Stimulated activated CD4-positive, alpha-beta T cell treated with anti-CD3 and anti-CD28 coated beads, Interleukin-15, amount 100 ng/mL, for 24 hours (primary cell): ENCODE measurements around the gene SLC38A2.
A peak's percentile ranks its signal among the peaks of the same experiment; 100 is the strongest.

ENCODE experiments used
- DNase-seq: peaks from one replicate; pipeline ENCODE4 v3.0.0-alpha.2; 2020

SLC38A2 gene

DNA sequence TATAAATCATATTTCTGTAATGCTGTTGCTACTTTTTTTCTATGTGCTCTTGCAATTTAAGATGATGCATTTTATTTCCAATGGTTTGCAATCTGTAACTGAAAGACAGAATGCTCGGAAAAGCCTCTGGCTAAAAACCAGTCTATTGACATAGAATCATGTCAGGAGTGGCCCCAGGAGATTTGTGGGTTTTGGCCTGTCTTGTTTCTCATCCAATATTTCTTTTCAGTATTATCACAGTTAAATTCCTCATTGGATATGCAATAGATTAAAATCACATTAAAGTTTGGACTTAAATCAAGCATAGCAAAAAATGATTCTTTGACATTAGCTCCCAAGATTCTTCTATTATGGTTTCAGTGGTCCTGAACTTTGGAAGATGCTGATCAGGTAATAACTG lies 19.1 kb upstream of the SLC38A2 start:
- no peak for DNase-seq

DNA sequence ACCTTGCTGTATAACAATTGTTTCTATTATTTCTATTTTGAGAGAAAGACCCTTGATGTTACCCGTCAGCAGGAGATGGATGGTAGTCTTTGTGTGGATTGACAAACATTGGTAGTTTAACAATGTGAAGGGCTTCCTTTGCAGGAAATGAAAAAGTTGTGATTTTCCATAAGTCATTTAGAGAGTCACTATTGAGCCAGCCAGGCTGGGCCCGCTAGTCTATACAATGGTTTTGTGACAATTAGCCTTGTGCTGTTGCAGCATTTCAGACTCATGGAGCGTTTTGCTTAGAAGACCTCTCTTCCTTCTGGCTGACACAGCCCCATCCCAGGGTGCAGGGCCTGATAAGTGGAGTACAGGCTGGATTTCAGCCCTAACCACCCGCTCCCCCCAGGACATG lies 18.3 kb upstream of the SLC38A2 start:
- peak; percentile 10 for DNase-seq

DNA sequence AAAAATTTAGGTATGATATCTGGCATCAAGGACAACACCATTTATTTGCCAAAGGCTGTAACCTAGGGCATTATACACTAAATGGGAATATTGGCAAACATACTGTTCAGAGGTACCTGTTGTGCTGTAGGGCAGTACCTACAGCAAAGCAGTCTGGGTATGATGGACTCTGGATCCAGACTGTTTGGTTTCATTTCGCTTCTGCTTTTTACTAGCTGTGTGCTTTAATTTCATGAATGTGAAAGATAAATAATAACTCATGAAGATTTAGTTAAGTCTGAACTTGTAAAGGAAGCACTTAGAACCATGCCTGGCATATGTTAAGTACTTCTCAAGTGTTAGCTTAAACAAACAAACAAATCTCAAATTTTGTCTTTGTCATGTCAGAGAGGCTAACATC lies 17.7 kb upstream of the SLC38A2 start:
- no peak for DNase-seq

DNA sequence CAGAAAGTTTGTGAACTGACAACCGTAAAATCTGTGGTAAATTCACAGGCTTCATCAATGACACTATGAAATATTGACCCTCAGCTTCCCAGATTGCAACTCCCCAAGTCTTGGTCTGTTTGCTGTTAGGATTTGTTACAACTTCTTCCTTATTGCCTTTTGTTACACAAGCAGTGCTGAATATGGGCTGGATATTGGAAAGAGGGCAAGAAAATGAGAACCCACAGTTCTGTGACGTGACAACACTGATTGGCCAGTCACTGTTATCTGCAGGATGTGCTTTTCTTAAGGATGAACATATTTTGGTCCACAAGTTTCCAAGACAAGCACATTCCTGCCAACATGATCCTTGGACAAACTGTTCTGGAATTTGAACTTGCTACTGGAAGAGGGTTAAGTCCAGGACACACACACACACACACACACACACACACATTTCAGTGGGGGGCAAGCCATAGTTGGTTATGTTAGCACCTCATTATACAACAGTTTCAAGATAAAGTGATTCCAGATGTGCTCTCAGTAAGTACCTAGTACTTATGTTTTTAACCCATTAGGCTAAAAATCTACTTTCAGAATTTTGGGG lies 16.6 kb upstream of the SLC38A2 start:
- DNase-seq = no peak

DNA sequence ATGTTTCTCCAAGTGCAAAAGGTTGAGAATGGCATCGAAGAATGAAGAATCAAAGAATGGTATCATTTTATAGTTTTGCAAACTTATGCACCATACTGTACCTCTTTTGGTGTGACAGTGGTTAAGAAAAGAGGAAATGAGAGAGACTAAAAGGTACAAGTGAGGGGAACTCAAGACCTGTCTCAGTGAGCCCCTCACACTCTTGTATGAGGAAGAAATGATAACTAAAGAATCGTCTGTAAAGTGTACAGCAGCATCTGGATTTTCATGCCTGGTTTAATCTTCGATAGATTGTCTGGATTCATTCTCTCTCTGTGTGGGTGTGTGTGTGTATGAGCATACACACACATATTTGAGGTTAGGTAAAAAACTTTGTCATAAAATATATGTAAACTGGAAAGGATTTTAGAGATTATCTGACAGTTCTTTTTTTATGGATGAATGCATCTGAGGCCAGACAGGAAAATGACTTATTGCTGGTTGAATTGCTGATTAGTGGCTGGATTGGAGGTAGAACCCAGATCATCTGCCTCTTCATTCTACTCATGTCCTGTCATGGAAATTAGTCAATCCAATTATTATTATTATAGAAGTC lies 16.0 kb upstream of the SLC38A2 start:
- DNase-seq = no peak

DNA sequence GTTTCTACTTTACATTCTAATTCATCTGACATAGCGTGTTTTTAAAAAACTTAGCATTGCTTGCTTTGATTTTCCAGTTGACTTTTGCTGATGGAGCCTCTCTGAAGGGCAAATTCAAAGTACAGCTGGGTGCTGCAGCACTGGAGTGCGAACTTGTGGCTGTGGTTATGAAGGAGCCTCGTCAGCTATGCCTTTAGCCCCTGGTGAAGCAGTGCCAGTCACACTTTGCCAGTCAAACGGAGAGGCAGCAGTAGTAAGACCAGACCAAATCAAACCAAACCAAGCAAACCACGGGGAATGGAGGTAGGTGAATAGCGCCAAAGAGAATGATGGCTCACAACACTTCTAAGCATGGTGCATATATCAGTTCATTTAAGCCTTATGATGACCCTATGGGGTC lies 15.1 kb upstream of the SLC38A2 start:
- peak; percentile 35 for DNase-seq

DNA sequence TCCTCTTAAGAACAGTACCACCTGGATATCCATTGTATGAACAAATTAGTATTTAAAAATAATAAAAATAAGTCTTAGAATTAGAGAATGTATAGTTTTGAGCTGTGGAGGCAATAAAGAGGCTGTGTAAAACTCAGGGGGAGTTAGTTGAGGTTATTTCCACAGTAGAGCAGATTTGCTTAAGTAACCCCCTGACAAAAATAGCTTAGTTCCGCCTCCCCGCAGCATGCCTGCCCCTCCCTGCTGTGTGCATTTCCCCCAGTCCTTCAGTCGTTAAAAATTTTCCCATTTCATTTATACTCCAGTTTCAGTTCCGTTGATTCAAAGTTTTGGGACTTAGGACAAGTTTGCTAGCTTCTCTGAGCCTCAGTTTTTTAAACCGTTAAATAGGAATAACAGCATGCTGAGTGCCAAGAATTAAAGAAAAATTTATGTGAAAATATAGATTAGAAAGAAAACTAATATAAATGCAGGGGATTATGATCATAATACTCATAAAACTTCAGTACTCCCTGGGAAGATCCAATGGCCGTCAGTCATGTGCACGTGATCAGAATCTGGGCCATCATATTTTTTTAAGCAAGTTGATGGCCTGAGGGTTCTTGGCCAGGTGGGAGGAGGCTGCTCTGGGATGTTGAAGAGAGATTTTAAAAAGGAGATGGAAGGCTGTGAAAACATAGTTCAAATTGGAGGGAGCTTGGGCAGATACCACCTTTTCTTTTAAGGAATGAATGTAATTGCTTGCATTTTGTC lies 14.5 kb upstream of the SLC38A2 start:
- no peak for DNase-seq

DNA sequence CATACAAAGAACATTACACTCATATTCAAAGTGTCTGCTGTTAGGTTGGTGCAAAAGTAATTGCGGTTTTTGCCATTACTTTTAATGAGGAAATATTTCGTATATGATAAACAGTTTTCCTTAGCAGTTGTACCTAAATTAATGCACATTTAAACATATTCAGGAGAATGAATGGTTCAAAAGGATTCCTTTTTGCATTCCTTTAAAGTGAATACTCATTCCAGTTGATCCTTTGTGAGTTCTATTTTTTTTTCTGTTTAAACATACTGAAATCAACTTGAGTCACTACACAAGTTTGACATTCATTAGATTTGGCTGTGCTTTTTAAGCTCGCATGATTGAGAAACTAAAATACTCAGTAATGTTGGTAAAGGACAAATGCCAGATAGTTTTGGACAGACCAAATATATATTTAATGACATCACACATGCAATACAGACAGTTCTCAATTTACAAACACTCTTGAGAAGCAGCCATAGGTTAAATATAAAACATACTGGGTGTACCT lies 13.8 kb upstream of the SLC38A2 start:
- no peak for DNase-seq

DNA sequence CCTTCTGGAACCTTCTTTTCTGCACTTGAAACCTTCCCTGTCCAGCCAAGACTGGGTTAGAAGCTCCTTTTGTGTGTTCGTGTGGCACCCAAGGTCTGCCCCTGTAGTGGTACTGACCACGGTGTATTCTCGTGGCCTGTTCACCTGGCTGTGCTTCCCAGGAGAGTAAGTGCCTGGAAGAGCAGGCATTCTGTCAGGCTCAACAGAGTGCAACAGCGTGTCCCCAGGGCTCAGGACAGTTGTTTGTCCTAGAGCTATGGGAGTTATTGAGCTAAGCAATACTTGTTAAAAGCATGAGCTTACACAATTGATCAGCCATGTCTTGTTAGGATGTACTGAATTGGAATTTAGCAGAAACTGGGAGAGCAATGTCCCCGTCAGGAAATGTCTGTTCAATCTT lies 12.9 kb upstream of the SLC38A2 start:
- no peak for DNase-seq

DNA sequence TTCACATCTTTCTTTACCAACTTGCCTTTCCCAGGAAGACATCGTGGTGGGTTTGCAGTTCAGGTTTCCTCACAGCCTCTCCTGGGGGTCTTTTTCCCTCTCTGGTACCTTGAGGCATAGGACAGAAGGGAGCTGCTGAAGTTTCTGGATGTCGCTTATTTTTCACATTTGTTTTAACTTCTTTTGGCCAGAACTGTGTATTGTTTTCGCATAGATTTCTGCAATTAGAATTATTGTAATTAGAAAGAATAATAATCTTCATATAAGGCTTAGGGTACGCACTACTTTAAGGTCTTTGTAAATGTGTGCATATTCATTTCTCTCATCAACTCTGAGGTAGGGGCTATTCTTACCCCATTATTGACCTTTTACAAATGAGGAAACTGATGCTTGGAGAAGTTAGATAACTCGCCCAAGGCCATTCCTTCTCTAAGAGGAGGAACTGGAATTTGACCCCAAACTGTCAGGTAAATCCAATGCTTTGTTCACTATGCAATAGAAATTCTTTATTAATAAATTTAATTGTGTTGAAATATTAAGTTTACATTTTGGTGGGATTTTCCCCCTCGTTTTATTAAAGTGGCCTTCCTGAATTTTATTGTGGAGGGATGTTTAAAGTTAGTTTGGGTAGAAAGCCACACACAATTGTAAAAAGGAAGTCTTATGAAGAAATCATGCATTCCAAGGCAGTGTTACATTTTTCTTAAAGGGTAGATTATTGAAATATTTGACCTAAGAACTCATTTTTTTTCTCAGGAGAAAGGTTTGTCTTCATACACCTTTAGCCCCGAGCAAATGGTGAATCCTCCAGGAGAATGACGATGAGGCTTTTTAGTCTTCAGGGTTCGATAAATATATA lies 12.1 kb upstream of the SLC38A2 start:
- DNase-seq = no peak

DNA sequence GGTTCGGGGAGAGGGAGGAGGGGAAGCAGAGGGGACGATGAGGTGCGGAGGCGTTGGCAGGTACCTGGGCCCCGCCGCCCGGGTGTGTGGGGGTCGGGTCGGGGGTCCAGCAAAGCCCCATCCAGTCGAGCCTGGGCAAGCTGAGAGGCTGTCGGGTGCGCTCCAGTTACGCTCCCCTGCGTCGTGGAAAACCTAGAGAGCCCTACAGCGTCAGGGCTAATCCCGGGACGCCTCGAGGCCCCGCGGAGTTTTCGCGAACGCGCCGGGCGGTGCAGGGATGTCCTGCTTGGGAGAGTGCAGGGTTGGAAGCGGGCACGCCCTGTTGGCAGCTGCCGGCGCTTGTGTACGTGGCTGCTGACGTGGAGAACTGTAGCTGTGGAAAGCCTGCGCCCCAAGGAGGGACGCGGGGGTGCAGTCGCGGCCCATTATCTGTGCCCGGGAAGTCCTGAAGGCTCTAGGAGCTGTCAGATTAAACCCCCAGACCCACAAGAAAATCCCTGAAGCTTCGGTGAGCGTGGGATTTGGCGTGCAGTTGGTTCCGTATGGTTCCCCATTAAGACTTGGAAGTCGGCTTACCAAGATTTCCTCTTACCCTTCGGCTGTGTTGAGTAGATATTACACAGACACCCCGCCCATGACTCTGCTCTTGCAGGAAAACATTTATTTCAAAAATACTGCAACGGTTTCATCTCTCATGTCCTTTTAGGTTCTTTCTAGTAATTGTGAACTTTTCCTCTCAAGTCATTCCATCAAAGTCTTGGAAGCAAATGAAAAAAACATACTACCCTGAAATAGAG lies 11.3 kb upstream of the SLC38A2 start:
- DNase-seq = peak; percentile 79

DNA sequence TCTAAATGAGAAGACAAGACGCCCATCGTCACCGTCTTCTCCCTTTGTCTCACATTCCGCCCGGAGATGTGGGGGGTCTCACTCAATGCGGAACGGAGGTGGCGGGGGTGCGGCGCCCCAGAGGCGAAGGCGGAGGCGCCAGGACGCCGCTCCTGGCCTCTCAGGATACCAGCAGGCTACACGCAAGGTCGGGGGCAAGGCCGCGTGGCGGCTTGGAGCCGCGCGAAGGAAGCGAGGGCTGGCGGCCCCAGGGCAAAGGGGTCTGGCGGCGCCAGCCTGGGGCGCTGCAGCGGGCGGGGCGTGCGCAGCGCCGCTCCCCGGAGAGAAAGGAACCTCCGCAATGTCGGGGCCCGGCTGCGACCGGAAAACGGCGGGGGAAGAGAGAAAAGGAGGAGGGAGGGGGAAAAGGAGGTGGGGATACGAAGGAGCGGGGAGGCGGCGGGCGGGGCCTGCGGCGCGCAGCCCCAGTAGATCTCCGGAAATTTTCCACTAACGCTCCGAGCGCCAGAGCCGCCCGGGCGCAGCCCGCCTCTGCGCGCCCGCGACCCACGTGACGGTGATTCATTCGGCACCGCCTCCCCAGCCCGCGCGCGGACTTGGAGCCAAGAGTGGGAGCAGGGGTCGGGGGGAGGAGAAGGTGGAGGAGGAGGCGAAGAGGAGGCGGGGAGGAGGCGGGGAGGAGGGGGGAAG lies 10.5 kb upstream of the SLC38A2 start:
- peak; percentile 96 for DNase-seq

DNA sequence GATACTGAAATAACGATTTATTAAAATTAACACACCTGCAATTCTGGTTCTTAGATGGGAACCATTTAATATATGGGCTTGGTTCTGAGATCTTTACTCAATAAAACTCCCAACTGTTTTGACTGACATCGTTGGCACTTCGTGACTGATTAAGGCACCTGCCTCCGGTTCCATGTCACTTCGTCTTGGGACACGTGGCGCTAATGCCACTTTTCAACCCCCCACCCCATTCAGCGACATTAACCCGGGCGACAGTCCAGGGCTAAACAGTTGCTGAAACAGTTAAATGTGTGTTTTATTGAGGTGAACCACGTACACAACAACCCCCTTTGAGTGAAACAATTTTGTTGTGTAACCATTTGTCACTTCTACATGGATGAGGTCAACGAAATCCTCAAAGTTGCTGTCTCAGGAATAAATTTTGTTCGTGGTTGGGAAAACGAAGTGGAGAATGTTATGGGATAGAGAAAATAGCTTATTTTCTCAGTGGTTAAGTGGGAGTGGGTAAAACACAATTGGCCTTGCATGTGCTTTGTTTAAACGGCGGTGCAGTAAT lies 9.9 kb upstream of the SLC38A2 start:
- no peak for DNase-seq

DNA sequence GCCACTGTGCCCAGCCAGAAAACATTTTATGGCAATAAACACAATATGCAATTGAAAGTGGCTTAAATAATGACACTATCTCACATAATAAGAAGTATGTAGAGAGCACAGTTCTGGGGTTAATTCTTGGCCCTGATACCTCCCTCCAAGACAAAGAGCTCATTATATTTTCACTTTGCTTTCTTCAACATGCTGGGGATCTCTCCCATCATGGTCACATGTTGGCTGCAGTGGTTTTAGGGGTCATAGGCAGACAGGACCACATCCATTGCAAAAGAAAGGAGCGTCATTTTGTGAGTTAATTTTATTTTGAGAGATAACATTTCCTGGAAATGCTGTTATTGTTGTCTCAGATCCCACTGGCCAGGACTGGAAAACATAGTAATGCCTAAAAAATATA lies 8.3 kb upstream of the SLC38A2 start:
- DNase-seq = no peak

DNA sequence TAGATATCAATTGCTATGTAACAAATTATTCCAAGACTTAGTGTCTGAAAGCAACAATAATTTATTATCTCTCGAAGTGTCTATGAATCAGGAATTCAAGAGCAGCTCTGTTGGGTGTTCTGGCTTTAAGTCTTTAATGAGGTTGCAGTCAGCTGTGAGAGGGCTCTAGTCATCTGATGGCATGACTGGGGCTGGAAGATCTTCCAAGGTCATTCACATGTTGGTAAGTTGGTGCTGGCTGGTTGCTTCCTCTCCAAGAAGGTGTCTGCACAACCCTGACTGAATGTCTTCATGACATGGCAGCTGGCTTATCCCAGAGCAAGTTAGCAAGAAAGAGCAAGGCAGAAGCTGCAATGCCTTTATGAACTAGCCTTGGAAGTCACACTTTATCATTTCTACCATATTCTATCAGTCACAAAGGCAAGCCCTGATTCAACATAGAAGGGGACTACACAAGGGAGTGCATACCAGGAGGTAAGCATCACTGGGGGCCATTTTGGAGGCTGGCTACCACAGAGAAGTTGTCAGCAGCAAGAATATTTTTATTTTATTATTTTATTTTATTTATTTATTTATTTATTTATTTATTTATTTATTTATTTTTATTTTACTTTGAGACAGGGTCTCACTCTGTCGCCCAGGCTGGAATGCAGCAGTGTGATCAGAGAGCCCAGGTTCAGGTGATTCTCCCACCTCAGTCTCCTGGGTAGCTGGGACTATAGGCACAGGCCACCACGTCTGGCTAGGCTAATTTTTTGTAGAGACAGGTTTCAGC lies 7.6 kb upstream of the SLC38A2 start:
- no peak for DNase-seq

DNA sequence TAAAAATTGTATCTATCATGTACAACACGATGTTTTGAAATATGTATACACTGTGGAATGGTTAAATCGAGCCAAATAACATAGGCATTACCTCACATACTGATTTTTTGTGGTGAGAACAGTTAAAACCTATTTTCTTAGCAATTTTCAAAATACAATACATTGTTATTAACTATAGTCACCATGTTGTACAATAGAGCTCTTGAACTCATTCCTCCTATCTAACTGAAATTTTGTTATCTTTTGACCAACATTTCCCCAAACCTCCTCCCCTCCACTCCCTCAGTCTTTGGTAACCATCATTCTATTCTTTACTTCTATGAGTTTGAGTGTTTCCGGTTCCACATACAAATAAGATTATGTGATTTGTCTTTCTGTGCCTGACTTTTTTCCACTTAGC lies 6.8 kb upstream of the SLC38A2 start:
- DNase-seq = no peak

DNA sequence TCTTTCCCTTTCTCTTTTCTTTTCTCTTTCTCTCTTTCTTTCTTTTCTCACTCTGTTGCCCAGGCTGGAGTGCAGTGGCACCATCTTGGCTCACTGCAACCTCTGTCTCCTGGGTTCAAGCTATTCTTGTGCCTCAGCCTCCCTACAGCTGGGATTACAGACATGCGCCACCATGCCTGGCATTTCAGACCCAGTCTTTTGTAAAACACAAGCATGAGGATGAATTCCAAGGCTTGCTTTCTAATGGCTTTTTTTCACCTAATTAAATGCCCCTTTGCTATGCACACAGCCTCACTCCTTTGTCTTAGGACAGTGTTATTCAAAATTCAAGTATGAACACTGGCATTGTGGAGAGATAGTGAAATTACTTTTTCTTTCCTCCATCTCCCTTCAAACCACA lies 6.0 kb upstream of the SLC38A2 start:
- no peak for DNase-seq

DNA sequence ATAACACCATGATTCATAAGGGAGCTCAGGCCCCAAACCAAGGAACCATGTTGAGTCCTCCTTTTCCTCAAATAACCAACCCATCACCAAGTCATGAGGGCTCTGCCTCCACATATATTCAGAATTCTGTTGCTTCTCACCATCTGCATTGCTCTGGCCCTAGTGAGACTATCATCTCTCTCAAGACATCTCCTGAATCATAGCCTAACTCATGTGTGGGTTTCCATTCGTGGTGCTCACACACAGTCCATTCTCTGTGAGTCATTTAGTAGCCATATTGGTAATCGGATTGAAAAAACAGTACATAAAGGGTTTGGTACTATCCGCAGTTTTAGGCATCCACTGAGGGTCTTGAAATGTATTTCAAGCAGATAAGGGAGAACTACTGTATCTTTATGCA lies 5.1 kb upstream of the SLC38A2 start:
- peak; percentile 15 for DNase-seq

DNA sequence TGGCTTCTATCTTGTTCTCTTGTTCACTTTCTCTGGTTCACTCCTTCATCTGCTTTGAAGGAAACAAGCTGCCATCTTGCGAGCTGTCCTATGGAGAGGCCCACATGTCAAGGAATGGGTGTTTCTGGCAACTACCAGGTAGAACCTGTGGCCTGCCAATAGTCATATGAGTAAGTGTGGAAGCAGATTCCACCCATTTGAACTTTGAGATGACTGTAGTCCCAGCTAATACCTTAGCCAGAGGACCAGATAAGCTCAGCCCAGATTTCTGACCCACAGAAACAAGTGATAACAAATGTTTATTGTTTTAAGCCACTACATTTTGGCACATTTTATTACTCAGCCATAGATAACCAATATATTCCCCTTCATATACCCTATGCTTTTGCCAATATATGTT lies 4.0 kb upstream of the SLC38A2 start:
- DNase-seq = no peak

DNA sequence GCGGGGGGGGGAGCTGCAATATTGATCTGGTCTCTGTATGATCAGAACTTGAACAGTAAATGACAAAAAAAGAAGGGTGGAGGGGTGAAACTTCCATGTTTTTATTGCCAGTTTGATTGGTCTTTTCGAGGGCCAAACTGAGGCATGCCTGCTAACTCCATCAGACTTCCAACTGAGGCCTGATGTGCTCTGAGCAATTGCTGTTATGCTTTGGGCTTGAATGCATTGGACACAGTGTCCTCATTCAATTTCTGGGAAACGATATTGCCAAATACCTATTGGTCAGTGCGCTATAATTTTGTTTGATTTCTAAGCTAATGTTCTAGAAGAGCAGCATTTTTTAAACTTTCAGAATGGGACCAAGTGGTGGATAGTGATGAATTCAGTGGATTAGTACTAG lies 2.1 kb upstream of the SLC38A2 start:
- no peak for DNase-seq

DNA sequence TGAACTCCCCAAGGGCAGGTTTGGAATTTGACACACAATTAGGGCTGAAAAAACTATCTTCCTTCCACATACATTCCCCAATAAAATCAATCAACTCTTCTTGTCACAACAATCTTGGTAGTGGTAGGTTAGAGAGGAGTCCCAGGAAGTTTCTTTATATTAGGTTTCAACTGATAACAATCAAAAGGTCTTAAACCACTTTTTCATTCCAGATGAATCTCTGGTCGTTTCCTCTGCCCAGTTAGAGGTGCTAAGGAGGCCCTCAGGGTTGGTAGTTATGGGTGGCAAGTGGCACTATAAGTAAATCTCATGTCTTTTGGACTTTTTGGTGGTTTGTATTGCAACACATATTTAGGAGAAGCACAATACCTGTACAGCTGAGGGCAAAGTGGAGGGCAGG lies 1.7 kb upstream of the SLC38A2 start:
- DNase-seq = no peak
